HUES64 (cell line): ENCODE results near the gene COPZ2.

Source experiments
- H3K27ac ChIP-seq: 2 replicates; pipeline ENCODE4 v1.7.0; 2013; ENCODE audit warnings: low read depth, low read length, inconsistent platforms
- H3K27me3 ChIP-seq: 2 replicates; pipeline ENCODE4 v1.6.1; 2013; ENCODE audit warnings: mild to moderate bottlenecking, low read length; ENCODE audit not compliant: insufficient read depth
- H3K36me3 ChIP-seq: 2 replicates; pipeline ENCODE4 v1.6.1; 2013; ENCODE audit warnings: mild to moderate bottlenecking, low read length; ENCODE audit not compliant: insufficient read depth
- H3K4me1 ChIP-seq: 2 replicates; pipeline ENCODE4 v1.6.1; 2013; ENCODE audit warnings: mild to moderate bottlenecking, low read length, moderate library complexity; ENCODE audit not compliant: insufficient read depth
- H3K4me3 ChIP-seq: 2 replicates; pipeline ENCODE4 v1.5.1; 2013; ENCODE audit warnings: mild to moderate bottlenecking, low read length, moderate library complexity
- H3K9ac ChIP-seq: 2 replicates; pipeline ENCODE4 v1.6.1; 2013; ENCODE audit warnings: mild to moderate bottlenecking, low read depth, low read length
- H3K9me3 ChIP-seq: 2 replicates; pipeline ENCODE4 v1.6.1; 2013; ENCODE audit warnings: low read depth, low read length; ENCODE audit not compliant: insufficient read depth
- WGBS: fragments of 150-250, 120-280 bp; methylation state at CpG from one replicate; pipeline ENCODE4 v1.1.7; 2013; ENCODE audit warnings: missing lambda C conversion rate; 5-methylcytosine and 5-hydroxymethylcytosine counted together

COPZ2 gene

DNA sequence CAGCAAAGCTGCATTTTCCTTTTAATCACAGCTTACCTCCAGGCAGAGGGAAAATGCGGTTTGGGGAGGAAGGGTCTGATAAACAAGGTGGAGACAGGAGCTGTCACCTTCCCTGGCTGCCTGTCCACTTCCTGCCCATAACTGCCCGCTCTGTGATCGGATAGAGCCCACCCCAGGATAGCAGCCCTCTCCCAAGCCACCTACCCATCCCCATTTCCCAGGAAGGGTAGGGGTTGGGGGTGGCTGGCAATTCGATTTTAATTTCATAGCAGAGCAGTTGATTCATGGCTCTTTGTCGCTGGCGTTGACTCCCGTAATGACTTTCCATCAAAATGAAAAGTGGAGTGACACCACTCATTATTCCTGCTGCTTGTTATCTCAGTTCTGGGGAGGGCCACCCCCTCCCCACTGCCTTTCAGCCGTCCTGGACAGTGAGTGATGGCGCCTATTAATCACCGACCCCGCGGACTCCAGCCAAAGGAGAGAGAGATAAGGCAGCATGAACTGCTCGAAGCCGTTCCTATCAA is 55.4 kb downstream of the COPZ2 start:
- 94% methylated on average over 12 of the region's 14 CpGs for WGBS
- Histone ChIP-seq H3K27me3 (no peaks in the 10 kb centered on the region), H3K9me3 (no peaks in the 10 kb centered on the region), H3K27ac (no peak overlapping the region), H3K4me1 (0 out of 2 replicates have a peak, but pooled peaks cover 5% of the 10 kb centered on the region), H3K36me3 (peaks cover 61% of the 10 kb centered on the region), H3K4me3 (no peak overlapping the region), H3K9ac (no peak overlapping the region)

DNA sequence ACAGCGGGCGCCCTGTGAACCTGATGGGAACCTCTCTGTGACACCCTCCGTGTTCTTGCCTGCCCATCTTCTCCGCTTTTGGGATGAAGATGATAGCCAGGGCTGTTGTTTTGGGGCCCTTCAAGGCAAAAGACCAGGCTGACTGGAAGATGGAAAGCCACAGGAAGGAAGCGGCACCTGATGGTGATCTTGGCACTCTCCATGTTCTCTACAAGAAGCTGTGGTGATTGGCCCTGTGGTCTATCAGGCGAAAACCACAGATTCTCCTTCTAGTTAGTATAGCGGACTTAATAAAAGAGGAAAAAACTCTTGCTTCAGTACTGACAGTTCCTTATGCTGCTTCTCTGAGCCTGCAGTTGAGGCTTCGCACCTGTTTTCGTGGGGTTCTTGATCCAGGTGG is 56.1 kb downstream of the COPZ2 start:
- Histone ChIP-seq H3K27me3 (no peaks in the 10 kb centered on the region), H3K27ac (no peak overlapping the region), H3K4me1 (0 out of 2 replicates have a peak, but pooled peaks cover 1% of the 10 kb centered on the region), H3K36me3 (peaks cover 66% of the 10 kb centered on the region), H3K9me3 (no peaks in the 10 kb centered on the region), H3K9ac (no peak overlapping the region), H3K4me3 (no peak overlapping the region)
- WGBS: 96% methylated on average over 9 of the region's 9 CpGs

DNA sequence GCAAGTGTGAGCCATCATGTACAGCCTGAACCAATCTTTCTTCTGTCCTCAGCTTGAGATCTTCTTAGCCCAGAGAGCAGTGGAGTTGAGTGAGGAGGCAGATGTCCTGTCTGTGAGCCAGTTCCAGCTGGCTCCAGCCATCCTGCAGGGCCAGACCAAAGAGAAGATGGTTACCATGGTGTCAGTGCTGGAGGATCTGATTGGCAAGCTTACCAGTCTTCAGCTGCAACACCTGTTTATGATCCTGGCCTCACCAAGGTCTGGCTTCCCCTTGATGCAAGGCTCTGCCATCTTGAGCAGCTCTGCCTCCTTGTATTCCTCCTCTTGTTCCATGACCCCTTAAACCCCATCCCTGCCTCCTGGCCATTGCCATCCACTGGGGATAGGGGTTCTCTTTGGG is 57.1 kb downstream of the COPZ2 start:
- no peak overlapping the region for H3K27ac ChIP-seq
- H3K4me1 ChIP-seq: no peaks in the 10 kb centered on the region
- no peak overlapping the region for H3K9ac ChIP-seq
- no peaks in the 10 kb centered on the region for H3K9me3 ChIP-seq
- H3K27me3 ChIP-seq: no peaks in the 10 kb centered on the region
- H3K4me3 ChIP-seq: no peak overlapping the region
- H3K36me3 ChIP-seq: peaks cover 75% of the 10 kb centered on the region

DNA sequence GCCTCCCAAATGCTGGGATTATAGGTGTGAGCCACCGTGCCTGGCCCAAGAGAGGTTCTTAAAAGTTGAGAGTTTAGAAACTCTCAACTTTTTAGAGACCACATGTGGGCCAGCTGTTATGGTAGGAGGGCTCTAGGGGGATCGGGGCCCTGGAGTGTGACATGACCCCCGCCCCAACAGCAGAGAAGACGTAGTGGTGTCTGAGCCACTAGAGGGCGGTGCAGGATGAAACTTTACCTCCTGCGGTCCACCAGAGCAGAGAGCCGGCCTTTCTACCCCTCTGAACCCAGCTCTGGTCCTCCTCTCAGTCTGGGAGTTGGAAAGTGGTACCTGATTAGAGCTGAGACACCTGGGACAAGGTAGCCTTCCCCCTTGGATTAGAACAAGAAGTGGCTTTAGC is 59.3 kb downstream of the COPZ2 start:
- no peak overlapping the region for H3K4me3 ChIP-seq
- H3K27ac ChIP-seq: no peak overlapping the region
- no peaks in the 10 kb centered on the region for H3K27me3 ChIP-seq
- H3K36me3 ChIP-seq: peaks cover 86% of the 10 kb centered on the region
- no peak overlapping the region for H3K9ac ChIP-seq
- 27% methylated on average over 7 of the region's 7 CpGs for WGBS
- H3K9me3 ChIP-seq: no peaks in the 10 kb centered on the region
- no peaks in the 10 kb centered on the region for H3K4me1 ChIP-seq
